HEK293 (cell line): ENCODE data around the gene ASB10.

Experiments used
- CTCF ChIA-PET: fragments of 350-600 bp; formaldehyde crosslinking; extraction: SDS; loops from one replicate; lab custom pipeline; 2021; ENCODE audit warnings: antibody characterized with exemption; lab: Yijun Ruan, JAX
- POLR2A ChIA-PET: fragments of 300-600 bp; formaldehyde crosslinking; extraction: SDS; loops from one replicate; lab custom pipeline; 2020; ENCODE audit warnings: antibody characterized with exemption, inconsistent platforms; lab: Yijun Ruan, JAX
- H3K27ac ChIP-seq: fragments of 200-500 bp; sonication (Bioruptor generic); 2 replicates; pipeline ENCODE4 v1.5.1; 2014; ENCODE audit warnings: low read depth, low read length, control low read depth, inconsistent platforms; ENCODE audit errors: extremely low read depth
- H3K36me3 ChIP-seq, 2 experiments: fragments of 200-500 bp in 1 of 2; sonication (Bioruptor generic) in 1 of 2; 1 replicate in 1 of 2; 2 replicates in 1 of 2; pipeline ENCODE4 v1.5.1; 2014 to 2017; ENCODE audit warnings: inconsistent platforms in 2 of 2, low read length in 2 of 2; ENCODE audit not compliant: control insufficient read depth in 2 of 2, insufficient read depth in 1 of 2
- H3K4me1 ChIP-seq: fragments of 200-500 bp; sonication (Bioruptor generic); 2 replicates; pipeline ENCODE4 v1.5.1; 2014; ENCODE audit warnings: mild to moderate bottlenecking, low read length, inconsistent platforms; ENCODE audit not compliant: control insufficient read depth, insufficient read depth
- H3K4me3 ChIP-seq: 2 replicates; pipeline ENCODE4 v1.5.1; 2011; ENCODE audit warnings: low read depth, mild to moderate bottlenecking, control low read depth, low read length, moderate library complexity
- H3K9me3 ChIP-seq: fragments of 200-500 bp; sonication (Bioruptor generic); 2 replicates; pipeline ENCODE4 v1.5.1; 2014; ENCODE audit warnings: low read depth, low read length, inconsistent platforms; ENCODE audit not compliant: control insufficient read depth, insufficient read depth
- GLIS1 ChIP-seq: fragments of 450-650 bp; formaldehyde crosslinking; IDR thresholded peaks from 2 replicates; pipeline ENCODE4 v1.5.1; 2016; ENCODE audit warnings: missing biosample characterization, missing genetic modification characterization
- HOXA7 ChIP-seq: sonication (generic); formaldehyde crosslinking; IDR thresholded peaks from 2 replicates; pipeline ENCODE4 v1.8.1; 2022; ENCODE audit warnings: missing genetic modification reagents, borderline replicate concordance
- HOXD13 ChIP-seq: sonication (generic); formaldehyde crosslinking; IDR thresholded peaks from 2 replicates; pipeline ENCODE4 v1.8.0; 2022; ENCODE audit warnings: missing genetic modification reagents, borderline replicate concordance
- KLF8 ChIP-seq: fragments of 450-650 bp; formaldehyde crosslinking; IDR thresholded peaks from 2 replicates; pipeline ENCODE4 v1.5.1; 2016; ENCODE audit warnings: missing biosample characterization, missing genetic modification characterization
- MYNN ChIP-seq: fragments of 450-650 bp; formaldehyde crosslinking; IDR thresholded peaks from 2 replicates; pipeline ENCODE4 v1.5.1; 2016; ENCODE audit warnings: missing biosample characterization, missing genetic modification characterization, borderline replicate concordance
- SCRT1 ChIP-seq: fragments of 450-650 bp; formaldehyde crosslinking; IDR thresholded peaks from 2 replicates; pipeline ENCODE4 v1.5.1; 2016; ENCODE audit warnings: missing biosample characterization, missing genetic modification characterization, borderline replicate concordance
- SCRT2 ChIP-seq: fragments of 450-650 bp; formaldehyde crosslinking; IDR thresholded peaks from 2 replicates; pipeline ENCODE4 v1.5.1; 2016; ENCODE audit warnings: missing biosample characterization, missing genetic modification characterization
- ZBTB17 ChIP-seq: fragments of 450-650 bp; formaldehyde crosslinking; IDR thresholded peaks from 2 replicates; pipeline ENCODE4 v1.5.1; 2016; ENCODE audit warnings: missing biosample characterization, missing genetic modification characterization
- ZFP37 ChIP-seq: fragments of 450-650 bp; formaldehyde crosslinking; IDR thresholded peaks from 2 replicates; pipeline ENCODE4 v1.5.1; 2016; ENCODE audit warnings: missing biosample characterization, missing genetic modification characterization
- ZFP69B ChIP-seq: fragments of 450-650 bp; formaldehyde crosslinking; IDR thresholded peaks from 2 replicates; pipeline ENCODE4 v1.5.1; 2016; ENCODE audit warnings: missing biosample characterization, missing genetic modification characterization
- ZNF157 ChIP-seq: fragments of 450-650 bp; formaldehyde crosslinking; IDR thresholded peaks from 2 replicates; pipeline ENCODE4 v1.5.1; 2016; ENCODE audit warnings: missing biosample characterization, missing genetic modification characterization
- ZNF560 ChIP-seq: fragments of 450-650 bp; formaldehyde crosslinking; IDR thresholded peaks from 2 replicates; pipeline ENCODE4 v1.5.1; 2017; ENCODE audit warnings: missing biosample characterization, missing genetic modification characterization, borderline replicate concordance
- ZNF600 ChIP-seq: fragments of 450-650 bp; formaldehyde crosslinking; IDR thresholded peaks from 2 replicates; pipeline ENCODE4 v1.5.1; 2016; ENCODE audit warnings: missing biosample characterization, missing genetic modification characterization
- TF ChIP-seq, protein P1 (sequence below): sonication (generic); formaldehyde crosslinking; IDR thresholded peaks from 2 replicates; pipeline ENCODE4 v1.8.1; 2022; ENCODE audit warnings: mild to moderate bottlenecking, moderate library complexity, missing genetic modification reagents
- TF ChIP-seq, protein P2 (sequence below): fragments of 450-650 bp; formaldehyde crosslinking; conservative IDR thresholded peaks from 2 replicates; pipeline ENCODE4 v1.5.1; 2016; ENCODE audit warnings: low read depth, missing biosample characterization, missing genetic modification characterization

ASB10 gene

DNA sequence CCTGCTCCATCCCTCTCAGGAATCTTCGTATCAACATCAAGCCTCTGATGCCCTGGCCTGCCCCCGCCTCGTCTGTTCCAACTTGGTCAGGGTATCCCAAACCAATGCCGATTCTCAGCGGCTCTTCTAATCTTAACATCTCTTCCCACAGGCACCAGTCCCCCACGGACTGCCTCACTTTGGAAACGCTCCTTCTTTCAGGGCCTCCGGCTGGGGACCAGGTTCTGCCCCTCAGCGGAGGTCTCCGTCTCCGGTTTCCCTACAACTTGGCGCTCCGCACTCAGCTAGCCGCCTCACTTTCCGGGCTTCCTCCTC lies 39.5 kb upstream of the ASB10 start:
- no peak for TF ChIP-seq ZNF560 (tag by site-specific recombination)
- TF ChIP-seq, protein P1, sequence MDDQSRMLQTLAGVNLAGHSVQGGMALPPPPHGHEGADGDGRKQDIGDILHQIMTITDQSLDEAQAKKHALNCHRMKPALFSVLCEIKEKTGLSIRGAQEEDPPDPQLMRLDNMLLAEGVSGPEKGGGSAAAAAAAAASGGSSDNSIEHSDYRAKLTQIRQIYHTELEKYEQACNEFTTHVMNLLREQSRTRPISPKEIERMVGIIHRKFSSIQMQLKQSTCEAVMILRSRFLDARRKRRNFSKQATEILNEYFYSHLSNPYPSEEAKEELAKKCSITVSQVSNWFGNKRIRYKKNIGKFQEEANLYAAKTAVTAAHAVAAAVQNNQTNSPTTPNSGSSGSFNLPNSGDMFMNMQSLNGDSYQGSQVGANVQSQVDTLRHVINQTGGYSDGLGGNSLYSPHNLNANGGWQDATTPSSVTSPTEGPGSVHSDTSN (CRISPR knock-in tag) = no peak
- TF ChIP-seq GLIS1 (tag by site-specific recombination) = peak; percentile 79
- TF ChIP-seq ZNF600 (tag by site-specific recombination) = peak; percentile 11; the same call in 1 of the 2 replicates
- peak; percentile 23 for TF ChIP-seq ZBTB17 (tag by site-specific recombination)
- no peak for TF ChIP-seq HOXD13 (CRISPR knock-in tag)
- TF ChIP-seq, protein P2, sequence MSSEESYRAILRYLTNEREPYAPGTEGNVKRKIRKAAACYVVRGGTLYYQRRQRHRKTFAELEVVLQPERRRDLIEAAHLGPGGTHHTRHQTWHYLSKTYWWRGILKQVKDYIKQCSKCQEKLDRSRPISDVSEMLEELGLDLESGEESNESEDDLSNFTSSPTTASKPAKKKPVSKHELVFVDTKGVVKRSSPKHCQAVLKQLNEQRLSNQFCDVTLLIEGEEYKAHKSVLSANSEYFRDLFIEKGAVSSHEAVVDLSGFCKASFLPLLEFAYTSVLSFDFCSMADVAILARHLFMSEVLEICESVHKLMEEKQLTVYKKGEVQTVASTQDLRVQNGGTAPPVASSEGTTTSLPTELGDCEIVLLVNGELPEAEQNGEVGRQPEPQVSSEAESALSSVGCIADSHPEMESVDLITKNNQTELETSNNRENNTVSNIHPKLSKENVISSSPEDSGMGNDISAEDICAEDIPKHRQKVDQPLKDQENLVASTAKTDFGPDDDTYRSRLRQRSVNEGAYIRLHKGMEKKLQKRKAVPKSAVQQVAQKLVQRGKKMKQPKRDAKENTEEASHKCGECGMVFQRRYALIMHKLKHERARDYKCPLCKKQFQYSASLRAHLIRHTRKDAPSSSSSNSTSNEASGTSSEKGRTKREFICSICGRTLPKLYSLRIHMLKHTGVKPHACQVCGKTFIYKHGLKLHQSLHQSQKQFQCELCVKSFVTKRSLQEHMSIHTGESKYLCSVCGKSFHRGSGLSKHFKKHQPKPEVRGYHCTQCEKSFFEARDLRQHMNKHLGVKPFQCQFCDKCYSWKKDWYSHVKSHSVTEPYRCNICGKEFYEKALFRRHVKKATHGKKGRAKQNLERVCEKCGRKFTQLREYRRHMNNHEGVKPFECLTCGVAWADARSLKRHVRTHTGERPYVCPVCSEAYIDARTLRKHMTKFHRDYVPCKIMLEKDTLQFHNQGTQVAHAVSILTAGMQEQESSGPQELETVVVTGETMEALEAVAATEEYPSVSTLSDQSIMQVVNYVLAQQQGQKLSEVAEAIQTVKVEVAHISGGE = 0 out of 2 replicates have a peak, but pooled peaks have one; percentile 8

DNA sequence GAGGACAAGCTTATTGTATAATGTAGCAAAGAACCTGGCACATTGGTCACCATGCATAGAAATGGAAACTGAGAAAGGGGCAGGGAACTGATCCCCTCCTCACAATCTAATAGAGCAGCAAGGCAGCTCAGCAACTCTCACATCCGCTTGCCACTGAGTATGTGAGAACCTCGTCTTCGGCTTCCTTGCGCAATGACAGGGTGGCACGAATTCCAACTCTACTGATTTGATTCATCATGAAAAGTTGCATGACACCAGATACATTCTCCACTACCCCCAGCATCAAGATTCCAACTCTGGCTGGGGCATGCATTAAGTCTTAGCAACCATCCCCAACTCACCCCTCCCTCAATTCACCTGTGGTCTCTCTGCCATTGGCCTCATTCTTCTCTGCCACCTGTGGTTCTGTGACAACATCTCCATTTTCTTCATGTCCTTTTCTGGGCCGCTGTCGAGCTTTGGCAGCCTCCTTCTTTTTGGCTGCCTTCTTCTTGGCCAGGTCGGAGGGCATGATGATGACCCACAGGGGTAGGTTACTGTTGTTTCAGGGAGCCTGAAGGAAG lies 39.0 kb upstream of the ASB10 start:
- H3K4me1 ChIP-seq = peaks cover 3% of the 10 kb centered on the region; the same call in 1 of the 2 replicates
- POLR2A ChIA-PET = interaction anchor here (1.4 kb wide), 1 partner anchor 68 kb away, joined by 4 read pairs; no protein-coding TSS in a partner anchor

More for the DNA sequence above, 39.5 kb upstream of the ASB10 start:
- ChIA-PET CTCF (interaction anchor here (0.9 to 4.5 kb wide), 4 partner anchors 18 to 103 kb away, joined by 3 to 43 read pairs (median 4); no protein-coding TSS in a partner anchor), POLR2A (interaction anchor here (0.5 to 2.1 kb wide), 16 partner anchors 10 to 519 kb away, joined by 3 to 26 read pairs (median 5); partner anchors contain the start of genes ABCB8, FASTK and SMARCD3)
- Histone ChIP-seq H3K27ac (peak overlapping the region; percentile 43; the same call in 1 of the 2 replicates), H3K36me3 (peaks cover 0 to 45% of the 10 kb centered on the region in 2 experiments; a peak in 2 of 3 replicates), H3K4me1 (peaks cover 3% of the 10 kb centered on the region; the same call in 1 of the 2 replicates), H3K4me3 (peak overlapping the region; percentile 90), H3K9me3 (no peaks in the 10 kb centered on the region)

DNA sequence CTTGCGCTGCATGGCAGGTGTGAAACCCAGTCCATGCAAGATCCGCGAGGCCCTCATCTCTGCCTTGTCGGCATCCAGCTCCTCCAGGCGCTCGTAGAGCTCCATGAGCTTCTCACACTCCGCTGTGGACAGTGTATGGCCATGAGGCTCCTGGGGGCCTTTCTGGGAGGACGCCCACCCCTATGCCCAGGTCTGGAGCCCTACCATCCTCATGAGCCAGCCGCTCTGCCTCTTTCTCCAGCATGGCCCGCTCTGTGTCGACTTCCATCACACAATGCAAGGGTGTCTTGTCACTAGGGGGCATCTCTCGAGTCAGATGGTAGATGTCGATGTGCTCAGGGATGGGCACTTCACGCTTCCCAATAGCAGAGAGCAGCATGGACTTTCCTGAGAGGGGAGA lies 36.7 kb upstream of the ASB10 start:
- TF ChIP-seq HOXA7 (CRISPR knock-in tag) (no peak), ZFP37 (tag by site-specific recombination) (no peak), ZNF157 (no peak), ZFP69B (tag by site-specific recombination) (no peak), KLF8 (tag by site-specific recombination) (no peak)
- TF ChIP-seq, all 188 proteins: peak for 0
- POLR2A ChIA-PET = interaction anchor here (1.9 kb wide), 1 partner anchor 10 kb away, joined by 5 read pairs; no protein-coding TSS in a partner anchor
- Histone ChIP-seq H3K4me3 (no peak overlapping the region), H3K4me1 (peaks cover 3% of the 10 kb centered on the region; the same call in 1 of the 2 replicates), H3K36me3 (peaks cover 3 to 69% of the 10 kb centered on the region in 2 experiments; a peak in 2 of 3 replicates), H3K27ac (no peak overlapping the region), H3K9me3 (no peaks in the 10 kb centered on the region)
- CTCF ChIA-PET = interaction anchor here (1.0 to 1.3 kb wide), 4 partner anchors 20 to 92 kb away, joined by 3 to 4 read pairs (median 3); no protein-coding TSS in a partner anchor

More for the DNA sequence above, 39.0 kb upstream of the ASB10 start:
- TF ChIP-seq SCRT1 (tag by site-specific recombination) = peak; percentile 74
- no peak for TF ChIP-seq MYNN
- TF ChIP-seq SCRT2 = peak; percentile 73
- H3K9me3 ChIP-seq = no peaks in the 10 kb centered on the region
- peaks cover 0 to 48% of the 10 kb centered on the region in 2 experiments; a peak in 2 of 3 replicates for H3K36me3 ChIP-seq
- H3K4me3 ChIP-seq = peak overlapping the region; percentile 90
- CTCF ChIA-PET = interaction anchor here (0.9 to 4.5 kb wide), 4 partner anchors 18 to 102 kb away, joined by 3 to 43 read pairs (median 3); no protein-coding TSS in a partner anchor
- no peak overlapping the region for H3K27ac ChIP-seq
